CD8-positive, alpha-beta memory T cell (primary cell): ENCODE results near the gene OR4N5. TPM values are rescaled to one million over a fixed set of nuclear protein-coding genes. Genes with fewer than 3 reads are reported as not detected.

ENCODE experiments used
- CTCF ChIA-PET: fragments of 350-600 bp; sonication (Branson Sonifier 250); formaldehyde crosslinking; loops from one replicate; lab custom pipeline; 2021; ENCODE audit warnings: antibody characterized with exemption; lab: Charles Lee
- POLR2A ChIA-PET: fragments of 350-600 bp; sonication (Branson Sonifier 250); formaldehyde crosslinking; loops from one replicate; lab custom pipeline; 2021; ENCODE audit warnings: antibody characterized with exemption; lab: Charles Lee
- DNase-seq, 5 donors: peaks; one replicate each; pipeline versions ENCODE4 v3.0.0 to v3.0.0-alpha.2; 2020 to 2022; ENCODE audit warnings: mixed read lengths in 1 of 5
- H3K27ac ChIP-seq: one replicate; pipeline ENCODE4 v1.7.0; 2013; ENCODE audit warnings: low read depth, mild to moderate bottlenecking, low read length, moderate library complexity
- H3K27me3 ChIP-seq: 2 replicates; pipeline ENCODE4 v1.7.0; 2013; ENCODE audit warnings: low read length, mild to moderate bottlenecking; ENCODE audit not compliant: insufficient read depth, poor library complexity, severe bottlenecking
- H3K36me3 ChIP-seq: 2 replicates; pipeline ENCODE4 v1.7.0; 2013; ENCODE audit warnings: mild to moderate bottlenecking, low read length, moderate library complexity; ENCODE audit not compliant: insufficient read depth
- H3K4me1 ChIP-seq: 2 replicates; pipeline ENCODE4 v1.7.0; 2013; ENCODE audit warnings: mild to moderate bottlenecking, low read length, moderate library complexity; ENCODE audit not compliant: insufficient read depth
- H3K4me3 ChIP-seq: 2 replicates; pipeline ENCODE4 v1.7.0; 2013; ENCODE audit warnings: mild to moderate bottlenecking, low read length
- H3K9me3 ChIP-seq: 2 replicates; pipeline ENCODE4 v1.7.0; 2013; ENCODE audit warnings: mild to moderate bottlenecking, low read length
- H3K27ac Mint-ChIP-seq, 8 donors: one replicate each; pipeline ENCODE4 v1.8.0; 2020 to 2021; ENCODE audit warnings: mixed read lengths in 8 of 8, mild to moderate bottlenecking in 6 of 8, inconsistent platforms in 3 of 8, moderate library complexity in 3 of 8
- H3K27me3 Mint-ChIP-seq, 2 donors: one replicate each; pipeline ENCODE4 v1.8.0; 2020 to 2021; ENCODE audit warnings: mixed read lengths in 2 of 2, mild to moderate bottlenecking in 1 of 2, moderate library complexity in 1 of 2
- H3K36me3 Mint-ChIP-seq, 3 donors: one replicate each; pipeline ENCODE4 v1.8.0; 2020 to 2021; ENCODE audit warnings: mixed read lengths in 3 of 3, inconsistent platforms in 1 of 3, mild to moderate bottlenecking in 1 of 3
- H3K4me1 Mint-ChIP-seq, 3 donors: one replicate each; pipeline ENCODE4 v1.8.0; 2020 to 2021; ENCODE audit warnings: mixed read lengths in 3 of 3, inconsistent platforms in 1 of 3, mild to moderate bottlenecking in 1 of 3
- H3K4me3 Mint-ChIP-seq, 7 donors: one replicate each; pipeline ENCODE4 v1.8.0; 2020 to 2021; ENCODE audit warnings: mixed read lengths in 7 of 7, mild to moderate bottlenecking in 6 of 7, moderate library complexity in 4 of 7, inconsistent platforms in 2 of 7
- H3K9me3 Mint-ChIP-seq, 5 donors: one replicate each; pipeline ENCODE4 v1.8.0; 2020 to 2022; ENCODE audit warnings: mixed read lengths in 5 of 5, mild to moderate bottlenecking in 3 of 5, moderate library complexity in 2 of 5, inconsistent platforms in 1 of 5
- polyA plus RNA-seq: library from polyadenylated mRNA; unstranded; fragments of 300-500 nt; fragmentation: Illumina TruSeq; gene quantifications from one replicate; pipeline ENCODE4 v1.2.3, GENCODE V29; 2021
- total RNA-seq, 2 experiments: library from RNA; stranded (reverse); gene quantifications; one replicate each; pipeline ENCODE4 v1.2.3, GENCODE V29; 2021

OR4N5 gene
- total and polyA plus RNA-seq, 3 experiments from 2014 or later = not detected

- Histone ChIP-seq H3K4me1 (no peaks in the 10 kb centered on the region), H3K36me3 (no peaks in the 10 kb centered on the region), H3K9me3 (no peaks in the 10 kb centered on the region), H3K27ac (peak overlapping the region; percentile 66), H3K4me3 (no peak overlapping the region), H3K27me3 (no peaks in the 10 kb centered on the region)
- POLR2A ChIA-PET = no interaction called here
- DNase-seq = no peak
- CTCF ChIA-PET = no interaction called here
- H3K9me3 Mint-ChIP-seq = peaks cover 0 to 2% (median 0%) of the 10 kb centered on the region in 5 donors
- H3K27me3 Mint-ChIP-seq = peaks cover 2 to 15% of the 10 kb centered on the region in 2 donors
- no peaks in the 10 kb centered on the region for H3K4me1 Mint-ChIP-seq
- no peaks in the 10 kb centered on the region for H3K36me3 Mint-ChIP-seq
- H3K4me3 Mint-ChIP-seq = peak overlapping the region in 1 of 7 donors; percentile 65
- H3K27ac Mint-ChIP-seq = no peak overlapping the region
Measured at GRCh38 chr14:20179218-20179617, 40.6 kb downstream of the OR4N5 start.

GRCh38 chr14:20179880-20180279 lies 41.3 kb downstream of the OR4N5 start:
- H3K36me3 ChIP-seq = no peaks in the 10 kb centered on the region
- no peak for DNase-seq
- CTCF ChIA-PET = no interaction called here
- no peak overlapping the region for H3K27ac Mint-ChIP-seq
- H3K36me3 Mint-ChIP-seq = no peaks in the 10 kb centered on the region
- POLR2A ChIA-PET = no interaction called here
- H3K27me3 Mint-ChIP-seq = peaks cover 1 to 13% of the 10 kb centered on the region in 2 donors
- no peaks in the 10 kb centered on the region for H3K4me1 Mint-ChIP-seq
- peaks cover 0 to 4% (median 0%) of the 10 kb centered on the region in 5 donors for H3K9me3 Mint-ChIP-seq
- no peaks in the 10 kb centered on the region for H3K27me3 ChIP-seq
- H3K4me3 ChIP-seq = no peak overlapping the region
- H3K27ac ChIP-seq = no peak overlapping the region
- H3K9me3 ChIP-seq = no peaks in the 10 kb centered on the region
- no peaks in the 10 kb centered on the region for H3K4me1 ChIP-seq
- H3K4me3 Mint-ChIP-seq = no peak overlapping the region

GRCh38 chr14:20180486-20180885 lies 41.9 kb downstream of the OR4N5 start:
- no peak for DNase-seq
- Mint-ChIP-seq H3K9me3 (peaks cover 0 to 5% (median 0%) of the 10 kb centered on the region in 5 donors), H3K36me3 (no peaks in the 10 kb centered on the region), H3K4me1 (no peaks in the 10 kb centered on the region), H3K4me3 (no peak overlapping the region), H3K27me3 (peaks cover 1 to 9% of the 10 kb centered on the region in 2 donors), H3K27ac (no peak overlapping the region)
- CTCF ChIA-PET = no interaction called here
- no peaks in the 10 kb centered on the region for H3K9me3 ChIP-seq
- no peak overlapping the region for H3K4me3 ChIP-seq
- H3K36me3 ChIP-seq = no peaks in the 10 kb centered on the region
- no peak overlapping the region for H3K27ac ChIP-seq
- H3K27me3 ChIP-seq = no peaks in the 10 kb centered on the region
- no peaks in the 10 kb centered on the region for H3K4me1 ChIP-seq
- POLR2A ChIA-PET = no interaction called here

GRCh38 chr14:20184181-20184580 lies 45.6 kb downstream of the OR4N5 start:
- Histone ChIP-seq H3K4me1 (no peaks in the 10 kb centered on the region), H3K36me3 (no peaks in the 10 kb centered on the region), H3K27ac (no peak overlapping the region), H3K9me3 (no peaks in the 10 kb centered on the region), H3K27me3 (no peaks in the 10 kb centered on the region), H3K4me3 (no peak overlapping the region)
- CTCF ChIA-PET = no interaction called here
- Mint-ChIP-seq H3K9me3 (peaks cover 0 to 9% (median 0%) of the 10 kb centered on the region in 5 donors), H3K36me3 (no peaks in the 10 kb centered on the region), H3K4me3 (no peak overlapping the region), H3K4me1 (no peaks in the 10 kb centered on the region), H3K27me3 (peaks cover 5 to 21% of the 10 kb centered on the region in 2 donors), H3K27ac (no peak overlapping the region)
- POLR2A ChIA-PET = no interaction called here
- DNase-seq = no peak

- H3K36me3 Mint-ChIP-seq = no peaks in the 10 kb centered on the region
- Histone ChIP-seq H3K27me3 (no peaks in the 10 kb centered on the region), H3K36me3 (no peaks in the 10 kb centered on the region), H3K27ac (no peak within 1 kb of the TSS), H3K4me1 (no peaks in the 10 kb centered on the region), H3K4me3 (no peak within 1 kb of the TSS), H3K9me3 (no peaks in the 10 kb centered on the region)
- H3K27ac Mint-ChIP-seq = no peak within 1 kb of the TSS
- peaks cover 4 to 21% of the 10 kb centered on the region in 2 donors for H3K27me3 Mint-ChIP-seq
- peaks cover 0 to 3% (median 0%) of the 10 kb centered on the region in 5 donors for H3K9me3 Mint-ChIP-seq
- H3K4me3 Mint-ChIP-seq = no peak within 1 kb of the TSS
- DNase-seq = no peak
- ChIA-PET CTCF (no interaction called here), POLR2A (no interaction called here)
- H3K4me1 Mint-ChIP-seq = no peaks in the 10 kb centered on the region
Measured at GRCh38 chr14:20190596-20190995, 52.0 kb downstream of the OR4N5 start, which contains the start of gene OR11G2. Gene OR11G2 (plus strand): TSS chr14:20190896. CDS start chr14:20197438, 6,542 bp downstream.

GRCh38 chr14:20191396-20191795 lies 52.8 kb downstream of the OR4N5 start:
- CTCF ChIA-PET = no interaction called here
- Histone ChIP-seq H3K27me3 (no peaks in the 10 kb centered on the region), H3K36me3 (no peaks in the 10 kb centered on the region), H3K27ac (no peak overlapping the region), H3K9me3 (no peaks in the 10 kb centered on the region), H3K4me3 (no peak overlapping the region), H3K4me1 (no peaks in the 10 kb centered on the region)
- no peak overlapping the region for H3K27ac Mint-ChIP-seq
- peaks cover 0 to 3% (median 0%) of the 10 kb centered on the region in 5 donors for H3K9me3 Mint-ChIP-seq
- DNase-seq = no peak
- peaks cover 7 to 17% of the 10 kb centered on the region in 2 donors for H3K27me3 Mint-ChIP-seq
- H3K4me3 Mint-ChIP-seq = no peak overlapping the region
- no peaks in the 10 kb centered on the region for H3K4me1 Mint-ChIP-seq
- H3K36me3 Mint-ChIP-seq = no peaks in the 10 kb centered on the region
- POLR2A ChIA-PET = no interaction called here

GRCh38 chr14:20194101-20194500 lies 55.5 kb downstream of the OR4N5 start:
- no peaks in the 10 kb centered on the region for H3K36me3 ChIP-seq
- Mint-ChIP-seq H3K27me3 (peaks cover 8 to 16% of the 10 kb centered on the region in 2 donors), H3K36me3 (no peaks in the 10 kb centered on the region), H3K4me3 (no peak overlapping the region), H3K9me3 (no peaks in the 10 kb centered on the region), H3K4me1 (no peaks in the 10 kb centered on the region), H3K27ac (no peak overlapping the region)
- H3K27ac ChIP-seq = no peak overlapping the region
- no peaks in the 10 kb centered on the region for H3K9me3 ChIP-seq
- POLR2A ChIA-PET = no interaction called here
- H3K4me1 ChIP-seq = no peaks in the 10 kb centered on the region
- DNase-seq = no peak
- H3K27me3 ChIP-seq = no peaks in the 10 kb centered on the region
- no peak overlapping the region for H3K4me3 ChIP-seq
- CTCF ChIA-PET = no interaction called here
